Lung (tissue), 12 donors: ENCODE results near the gene C1QL3. TPM values are rescaled to one million over a fixed set of nuclear protein-coding genes. Genes with fewer than 3 reads are reported as not detected.
A peak's percentile ranks its signal among the peaks of the same experiment; 100 is the strongest.

ENCODE experiments used
- ATAC-seq: fragments of 200-7000 bp; cut with Tn5 transposase; one replicate; pipeline ENCODE4 v1.9.1; 2020; ENCODE audit warnings: moderate number of reproducible peaks; ENCODE audit not compliant: insufficient read depth, low FRiP score
- DNase-seq, 3 donors: peaks; one replicate each; pipeline ENCODE4 v3.0.0-alpha.2; 2013 to 2017
- H3K27ac ChIP-seq, 2 donors: one replicate each; pipeline ENCODE4 v1.5.1; 2013; ENCODE audit warnings: mild to moderate bottlenecking in 2 of 2, moderate library complexity in 2 of 2, control low read depth in 1 of 2, inconsistent platforms in 1 of 2, low read depth in 1 of 2, low read length in 1 of 2
- H3K27me3 ChIP-seq, 3 donors: one replicate each; pipeline ENCODE4 v1.5.1; 2013; ENCODE audit warnings: low read length in 2 of 3; ENCODE audit not compliant: control insufficient read depth in 3 of 3, insufficient read depth in 3 of 3
- H3K36me3 ChIP-seq, 4 donors: one replicate each; pipeline ENCODE4 v1.5.1; 2013; ENCODE audit warnings: low read length in 4 of 4, mild to moderate bottlenecking in 1 of 4, moderate library complexity in 1 of 4; ENCODE audit not compliant: control insufficient read depth in 4 of 4, insufficient read depth in 4 of 4
- H3K4me1 ChIP-seq, 5 donors: one replicate each; pipeline ENCODE4 v1.5.1; 2013; ENCODE audit warnings: low read length in 5 of 5, mild to moderate bottlenecking in 2 of 5, moderate library complexity in 1 of 5; ENCODE audit not compliant: control insufficient read depth in 5 of 5, insufficient read depth in 5 of 5
- H3K4me3 ChIP-seq: one replicate; pipeline ENCODE4 v1.5.1; 2013; ENCODE audit warnings: mild to moderate bottlenecking, control low read depth, moderate library complexity
- H3K9ac ChIP-seq, 2 donors: one replicate each; pipeline ENCODE4 v1.5.1; 2013; ENCODE audit warnings: low read length in 2 of 2, control low read depth in 1 of 2; ENCODE audit not compliant: insufficient read depth in 1 of 2
- H3K9me3 ChIP-seq, 4 donors: one replicate each; pipeline ENCODE4 v1.5.1; 2013; ENCODE audit warnings: low read length in 3 of 4, mild to moderate bottlenecking in 1 of 4, moderate library complexity in 1 of 4; ENCODE audit not compliant: control insufficient read depth in 4 of 4, insufficient read depth in 3 of 4
- WGBS, 2 donors: extraction: QIAGEN DNeasy Blood & Tissue Kit; methylation state at CpG; one replicate each; pipeline ENCODE4 v1.1.7; 2013; 5-methylcytosine and 5-hydroxymethylcytosine counted together
- polyA plus RNA-seq, 2 donors: library from polyadenylated mRNA; stranded (reverse); fragments of 200-250 nt; gene quantifications; one replicate each; pipeline ENCODE4 v1.2.1, GENCODE V29; 2013
- total RNA-seq, 2 donors: library from RNA; depleted of rRNA in 1 of 2; stranded (reverse); fragments of >200 nt in 1 of 2; gene quantifications; one replicate each; pipeline ENCODE4 v1.2.1, GENCODE V29; 2014 to 2021
- TF ChIP-seq, protein P1 (sequence below): IDR thresholded peaks from 2 replicates; pipeline ENCODE4 v1.5.1; 2012; ENCODE audit warnings: mild to moderate bottlenecking; ENCODE audit errors: control extremely low read depth, extremely low read depth
- donor health status: control.
- donor health status: control.
- donor health status: Bipolar disorder and iron deficiency.
- donor health status: healthy.
- donor health status: DM: yes; HTN: yes; CAD: no.

The C1QL3 gene
- total and polyA plus RNA-seq, 4 donors: 0.02 TPM; not detected in 3

DNA sequence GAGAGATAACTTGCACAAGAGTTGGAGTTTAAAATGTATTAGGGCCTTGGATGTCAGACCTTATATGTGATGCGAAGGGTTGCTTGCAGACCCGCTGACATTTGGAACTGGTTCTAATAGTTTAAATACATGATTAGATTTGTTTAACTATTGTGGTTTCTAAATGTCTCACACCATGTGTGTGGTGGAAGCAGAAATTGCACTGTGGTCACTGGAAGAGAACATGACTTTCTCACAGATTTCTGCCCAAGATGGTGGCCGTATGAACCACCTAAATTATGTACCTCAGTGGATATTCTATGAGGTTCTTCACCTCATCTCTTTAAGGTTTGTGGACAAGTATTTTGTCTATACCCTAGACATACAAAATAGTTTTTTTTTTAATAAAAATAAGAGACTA is 8.2 kb upstream of the C1QL3 start:
- no peak overlapping the region for H3K9ac ChIP-seq
- H3K36me3 ChIP-seq: no peaks in the 10 kb centered on the region
- DNase-seq (no peak), ATAC-seq (no peak)
- H3K27me3 ChIP-seq: peaks cover 0 to 16% (median 9%) of the 10 kb centered on the region in 3 donors
- H3K27ac ChIP-seq: no peak overlapping the region
- no peaks in the 10 kb centered on the region for H3K4me1 ChIP-seq
- TF ChIP-seq, protein P1, sequence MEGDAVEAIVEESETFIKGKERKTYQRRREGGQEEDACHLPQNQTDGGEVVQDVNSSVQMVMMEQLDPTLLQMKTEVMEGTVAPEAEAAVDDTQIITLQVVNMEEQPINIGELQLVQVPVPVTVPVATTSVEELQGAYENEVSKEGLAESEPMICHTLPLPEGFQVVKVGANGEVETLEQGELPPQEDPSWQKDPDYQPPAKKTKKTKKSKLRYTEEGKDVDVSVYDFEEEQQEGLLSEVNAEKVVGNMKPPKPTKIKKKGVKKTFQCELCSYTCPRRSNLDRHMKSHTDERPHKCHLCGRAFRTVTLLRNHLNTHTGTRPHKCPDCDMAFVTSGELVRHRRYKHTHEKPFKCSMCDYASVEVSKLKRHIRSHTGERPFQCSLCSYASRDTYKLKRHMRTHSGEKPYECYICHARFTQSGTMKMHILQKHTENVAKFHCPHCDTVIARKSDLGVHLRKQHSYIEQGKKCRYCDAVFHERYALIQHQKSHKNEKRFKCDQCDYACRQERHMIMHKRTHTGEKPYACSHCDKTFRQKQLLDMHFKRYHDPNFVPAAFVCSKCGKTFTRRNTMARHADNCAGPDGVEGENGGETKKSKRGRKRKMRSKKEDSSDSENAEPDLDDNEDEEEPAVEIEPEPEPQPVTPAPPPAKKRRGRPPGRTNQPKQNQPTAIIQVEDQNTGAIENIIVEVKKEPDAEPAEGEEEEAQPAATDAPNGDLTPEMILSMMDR: no peak
- no peak overlapping the region for H3K4me3 ChIP-seq
- 77 to 93% methylated on average over 3 of the region's 3 CpGs for WGBS, 2 donors
- H3K9me3 ChIP-seq: no peaks in the 10 kb centered on the region

DNA sequence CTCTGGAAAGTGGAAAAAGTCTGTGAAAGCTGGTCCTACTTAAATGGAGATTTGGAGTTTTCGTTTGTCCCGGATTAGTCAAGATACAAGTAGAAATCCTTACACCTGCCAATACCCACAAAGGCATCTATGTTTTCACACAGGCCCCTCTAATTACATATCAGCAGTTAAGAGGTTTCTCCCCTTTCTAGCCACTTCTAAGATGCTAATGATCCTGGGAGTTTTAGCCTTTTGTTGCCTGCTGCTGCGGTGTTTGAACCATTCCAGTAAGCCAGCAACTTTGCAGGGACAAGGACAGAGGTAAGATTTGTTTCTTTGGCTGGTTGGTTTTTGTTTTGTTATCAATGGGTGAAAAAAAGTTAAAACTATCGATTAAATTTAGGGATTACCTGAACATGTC is 5.8 kb upstream of the C1QL3 start:
- no peak for ATAC-seq
- WGBS, 2 donors: 71 to 77% methylated on average over 4 of the region's 4 CpGs
- TF ChIP-seq, protein P1: no peak
- H3K9me3 ChIP-seq: peaks cover 0 to 1% (median 0%) of the 10 kb centered on the region in 4 donors
- DNase-seq: no peak
- H3K4me3 ChIP-seq: no peak overlapping the region
- H3K4me1 ChIP-seq: no peaks in the 10 kb centered on the region
- H3K27ac ChIP-seq: no peak overlapping the region
- H3K36me3 ChIP-seq: no peaks in the 10 kb centered on the region
- peaks cover 0 to 39% (median 32%) of the 10 kb centered on the region in 3 donors for H3K27me3 ChIP-seq
- H3K9ac ChIP-seq: no peak overlapping the region

DNA sequence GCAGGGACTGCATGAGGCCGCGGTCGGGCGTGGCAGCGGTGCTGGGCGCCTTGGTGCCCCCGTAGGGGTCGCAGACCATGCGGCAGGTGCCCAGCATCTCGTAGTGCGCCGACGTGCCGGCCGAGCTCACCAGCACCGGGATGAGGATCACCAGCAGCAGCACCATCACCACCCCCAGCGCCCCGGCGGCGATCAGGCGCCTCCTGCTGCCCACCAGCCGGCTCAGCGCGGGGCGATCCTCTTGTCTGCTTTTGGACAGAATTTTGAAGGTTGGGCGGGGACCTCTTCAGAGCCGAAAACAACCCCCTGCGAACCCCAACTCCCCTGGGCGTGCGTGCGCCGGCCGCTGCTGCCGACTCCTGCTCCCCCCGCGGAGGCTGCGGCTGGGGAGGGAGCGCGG is 779 bp downstream of the C1QL3 start:
- no peak for ATAC-seq
- DNase-seq: peak in 1 of 3 donors; percentile 36
- peaks cover 0 to 1% (median 0%) of the 10 kb centered on the region in 4 donors for H3K9me3 ChIP-seq

More for the DNA sequence above, 779 bp downstream of the C1QL3 start:
- Histone ChIP-seq H3K4me1 (peaks cover 0 to 16% (median 7%) of the 10 kb centered on the region in 5 donors), H3K27ac (no peak overlapping the region), H3K4me3 (peak overlapping the region; percentile 21), H3K27me3 (peaks cover 13 to 64% (median 59%) of the 10 kb centered on the region in 3 donors), H3K36me3 (peaks cover 0 to 3% (median 0%) of the 10 kb centered on the region in 4 donors), H3K9ac (no peak overlapping the region)
- TF ChIP-seq, protein P1: no peak
- WGBS, 2 donors: 0 to 1% methylated on average over 30 to 39 of the region's 39 CpGs
